Neural progenitor cell (in vitro differentiated cells): Measurements from ENCODE around the gene PRDM2. TPM values are rescaled to one million over a fixed set of nuclear protein-coding genes. Genes with fewer than 3 reads are reported as not detected.

Experiments used
- DNase-seq: peaks from one replicate; pipeline ENCODE4 v3.0.0-alpha.2; 2016; ENCODE audit warnings: low spot score
- H2AFZ ChIP-seq: fragments of 200-600 bp; sonication (generic); replicated peaks from 2 replicates; pipeline ENCODE4 v1.6.1; 2016; ENCODE audit warnings: antibody characterized with exemption
- H3F3A ChIP-seq: fragments of 200-600 bp; sonication (generic); 2 replicates; pipeline ENCODE4 v1.6.1; 2016; ENCODE audit warnings: antibody characterized with exemption, low read depth
- H3K27ac ChIP-seq: fragments of 200-600 bp; sonication (generic); 2 replicates; pipeline ENCODE4 v1.5.1; 2016; ENCODE audit warnings: mild to moderate bottlenecking
- H3K27me3 ChIP-seq: fragments of 200-600 bp; sonication (generic); 2 replicates; pipeline ENCODE4 v1.6.1; 2016; ENCODE audit warnings: mild to moderate bottlenecking, moderate library complexity
- H3K36me3 ChIP-seq: fragments of 200-600 bp; sonication (generic); 2 replicates; pipeline ENCODE4 v1.5.1; 2016
- H3K4me1 ChIP-seq: fragments of 200-600 bp; sonication (generic); 2 replicates; pipeline ENCODE4 v1.6.1; 2016; ENCODE audit warnings: mixed run types
- H3K4me2 ChIP-seq: fragments of 200-600 bp; sonication (generic); 2 replicates; pipeline ENCODE4 v1.6.1; 2016
- H3K4me3 ChIP-seq: fragments of 200-600 bp; sonication (generic); 2 replicates; pipeline ENCODE4 v1.5.1; 2016
- H3K79me2 ChIP-seq: fragments of 200-600 bp; sonication (generic); 2 replicates; pipeline ENCODE4 v1.6.1; 2016; ENCODE audit warnings: low read depth
- H3K9ac ChIP-seq: fragments of 200-600 bp; sonication (generic); 2 replicates; pipeline ENCODE4 v1.6.1; 2016
- H3K9me3 ChIP-seq: fragments of 200-600 bp; sonication (generic); 2 replicates; pipeline ENCODE4 v1.5.1; 2016; ENCODE audit warnings: low read depth
- H4K20me1 ChIP-seq: fragments of 200-600 bp; sonication (generic); 2 replicates; pipeline ENCODE4 v1.6.1; 2016; ENCODE audit warnings: low read depth
- H3K27ac Mint-ChIP-seq: 3 replicates; pipeline ENCODE4 v1.8.0; 2021; ENCODE audit warnings: mixed read lengths
- H3K27me3 Mint-ChIP-seq: 2 replicates; pipeline ENCODE4 v1.8.0; 2022; ENCODE audit warnings: low read depth, mild to moderate bottlenecking, inconsistent platforms, moderate library complexity, mixed read lengths; ENCODE audit not compliant: insufficient read depth
- H3K36me3 Mint-ChIP-seq: 3 replicates; pipeline ENCODE4 v1.8.0; 2021; ENCODE audit warnings: mixed read lengths
- H3K4me1 Mint-ChIP-seq: 3 replicates; pipeline ENCODE4 v1.8.0; 2021; ENCODE audit warnings: mixed read lengths
- H3K4me3 Mint-ChIP-seq: 3 replicates; pipeline ENCODE4 v1.8.0; 2021; ENCODE audit warnings: mild to moderate bottlenecking, moderate library complexity, mixed read lengths
- H3K9me3 Mint-ChIP-seq: 3 replicates; pipeline ENCODE4 v1.8.0; 2020; ENCODE audit warnings: mixed read lengths
- EZH2 ChIP-seq: fragments of 200-600 bp; sonication (generic); IDR thresholded peaks from 2 replicates; pipeline ENCODE4 v1.6.1; 2017; ENCODE audit warnings: antibody characterized with exemption, mild to moderate bottlenecking, moderate library complexity
- EZH2phosphoT487 ChIP-seq: fragments of 200-600 bp; sonication (generic); IDR thresholded peaks from 2 replicates; pipeline ENCODE4 v1.6.1; 2017; ENCODE audit warnings: antibody characterized with exemption
- total RNA-seq: library from RNA; depleted of rRNA; stranded (reverse); fragments of >200 nt; gene quantifications from 2 replicates; pipeline ENCODE4 v1.2.3, GENCODE V29; 2015; ENCODE audit warnings: low replicate concordance
- TF ChIP-seq, protein P1 (sequence below): fragments of 200-600 bp; sonication (generic); IDR thresholded peaks from 2 replicates; pipeline ENCODE4 v1.5.1; 2017; ENCODE audit warnings: antibody characterized with exemption, mild to moderate bottlenecking

PRDM2 gene
- total RNA-seq, 1 donor from 2014 or later: 22.0 TPM

- H3K9me3 Mint-ChIP-seq: no peaks in the 10 kb centered on the region
- H3K27me3 Mint-ChIP-seq: peaks cover 2% of the 10 kb centered on the region
- Histone ChIP-seq H3K27me3 (no peaks in the 10 kb centered on the region), H2AFZ (no peak overlapping the region), H3K36me3 (no peaks in the 10 kb centered on the region), H4K20me1 (peaks cover 3% of the 10 kb centered on the region), H3K9me3 (no peaks in the 10 kb centered on the region), H3K79me2 (peaks cover 55% of the 10 kb centered on the region), H3K9ac (no peak overlapping the region), H3K4me2 (no peak overlapping the region), H3F3A (no peaks in the 10 kb centered on the region), H3K27ac (no peak overlapping the region), H3K4me3 (no peak overlapping the region), H3K4me1 (no peaks in the 10 kb centered on the region)
- H3K36me3 Mint-ChIP-seq: peaks cover 20% of the 10 kb centered on the region
- no peak overlapping the region for H3K27ac Mint-ChIP-seq
- H3K4me1 Mint-ChIP-seq: no peaks in the 10 kb centered on the region
- H3K4me3 Mint-ChIP-seq: no peak overlapping the region
- DNase-seq: no peak
- TF ChIP-seq, protein P1, sequence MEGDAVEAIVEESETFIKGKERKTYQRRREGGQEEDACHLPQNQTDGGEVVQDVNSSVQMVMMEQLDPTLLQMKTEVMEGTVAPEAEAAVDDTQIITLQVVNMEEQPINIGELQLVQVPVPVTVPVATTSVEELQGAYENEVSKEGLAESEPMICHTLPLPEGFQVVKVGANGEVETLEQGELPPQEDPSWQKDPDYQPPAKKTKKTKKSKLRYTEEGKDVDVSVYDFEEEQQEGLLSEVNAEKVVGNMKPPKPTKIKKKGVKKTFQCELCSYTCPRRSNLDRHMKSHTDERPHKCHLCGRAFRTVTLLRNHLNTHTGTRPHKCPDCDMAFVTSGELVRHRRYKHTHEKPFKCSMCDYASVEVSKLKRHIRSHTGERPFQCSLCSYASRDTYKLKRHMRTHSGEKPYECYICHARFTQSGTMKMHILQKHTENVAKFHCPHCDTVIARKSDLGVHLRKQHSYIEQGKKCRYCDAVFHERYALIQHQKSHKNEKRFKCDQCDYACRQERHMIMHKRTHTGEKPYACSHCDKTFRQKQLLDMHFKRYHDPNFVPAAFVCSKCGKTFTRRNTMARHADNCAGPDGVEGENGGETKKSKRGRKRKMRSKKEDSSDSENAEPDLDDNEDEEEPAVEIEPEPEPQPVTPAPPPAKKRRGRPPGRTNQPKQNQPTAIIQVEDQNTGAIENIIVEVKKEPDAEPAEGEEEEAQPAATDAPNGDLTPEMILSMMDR: no peak
- TF ChIP-seq EZH2phosphoT487: no peak
- no peak for TF ChIP-seq EZH2
Observed at GRCh38 chr1:13772271-13772670, 72.3 kb downstream of the PRDM2 start.

DNA sequence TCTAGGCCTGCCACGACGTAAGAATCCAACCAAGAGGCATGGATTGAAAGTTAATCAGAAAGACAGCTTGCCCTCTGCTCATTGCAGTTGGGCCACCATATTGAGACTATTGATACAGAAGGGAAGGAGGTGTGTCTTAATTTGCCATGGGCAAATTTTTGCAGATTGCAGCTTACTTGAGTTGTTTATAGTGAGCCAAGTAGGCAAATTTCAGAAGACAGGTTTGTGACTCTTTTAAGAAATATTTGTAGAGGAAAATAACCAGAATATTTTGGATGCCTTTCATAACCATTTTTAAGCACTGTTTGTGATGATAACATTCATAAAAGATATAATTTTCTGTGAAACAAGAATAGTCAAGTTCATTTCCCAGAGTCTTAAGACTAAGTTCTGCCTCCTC is 74.1 kb downstream of the PRDM2 start:
- no peak for DNase-seq
- Histone ChIP-seq H3K4me3 (no peak overlapping the region), H3F3A (no peaks in the 10 kb centered on the region), H3K27ac (no peak overlapping the region), H3K4me2 (no peak overlapping the region), H3K9me3 (no peaks in the 10 kb centered on the region), H3K36me3 (no peaks in the 10 kb centered on the region), H3K9ac (no peak overlapping the region), H2AFZ (no peak overlapping the region), H3K27me3 (no peaks in the 10 kb centered on the region), H3K4me1 (no peaks in the 10 kb centered on the region), H4K20me1 (peaks cover 3% of the 10 kb centered on the region), H3K79me2 (peaks cover 41% of the 10 kb centered on the region)
- Mint-ChIP-seq H3K27ac (no peak overlapping the region), H3K9me3 (no peaks in the 10 kb centered on the region), H3K36me3 (peaks cover 28% of the 10 kb centered on the region), H3K27me3 (no peaks in the 10 kb centered on the region), H3K4me3 (no peak overlapping the region), H3K4me1 (no peaks in the 10 kb centered on the region)
- TF ChIP-seq EZH2 (no peak), EZH2phosphoT487 (no peak)
- TF ChIP-seq, protein P1: no peak

GRCh38 chr1:13775459-13775858 is 75.5 kb downstream of the PRDM2 start:
- no peak overlapping the region for H3K27ac Mint-ChIP-seq
- H3K36me3 ChIP-seq: no peaks in the 10 kb centered on the region
- no peak overlapping the region for H3K4me2 ChIP-seq
- no peaks in the 10 kb centered on the region for H3K9me3 Mint-ChIP-seq
- H3K4me1 ChIP-seq: no peaks in the 10 kb centered on the region
- no peak overlapping the region for H2AFZ ChIP-seq
- no peaks in the 10 kb centered on the region for H3F3A ChIP-seq
- H3K9ac ChIP-seq: no peak overlapping the region
- DNase-seq: no peak
- TF ChIP-seq, protein P1: no peak
- TF ChIP-seq EZH2phosphoT487: no peak
- TF ChIP-seq EZH2: no peak
- no peak overlapping the region for H3K4me3 ChIP-seq
- H3K9me3 ChIP-seq: no peaks in the 10 kb centered on the region
- no peaks in the 10 kb centered on the region for H4K20me1 ChIP-seq
- no peaks in the 10 kb centered on the region for H3K27me3 ChIP-seq
- H3K4me1 Mint-ChIP-seq: no peaks in the 10 kb centered on the region
- H3K36me3 Mint-ChIP-seq: peaks cover 28% of the 10 kb centered on the region
- no peak overlapping the region for H3K4me3 Mint-ChIP-seq
- no peaks in the 10 kb centered on the region for H3K27me3 Mint-ChIP-seq
- no peak overlapping the region for H3K27ac ChIP-seq
- peaks cover 27% of the 10 kb centered on the region for H3K79me2 ChIP-seq
